Transverse colon (tissue), 4 donors: Measurements from ENCODE around the gene HPCAL1.

Experiments
- CTCF ChIP-seq, 5 experiments: fragments of 200-600 bp in 3 of 5; fragments of 450-650 bp in 2 of 5; sonication (generic) in 3 of 5; IDR thresholded peaks; 1 replicate in 2 of 5; 2 replicates in 3 of 5; pipeline ENCODE4 v1.5.1; 2016 to 2017; ENCODE audit warnings: antibody characterized with exemption in 5 of 5, inconsistent platforms in 3 of 5, mild to moderate bottlenecking in 2 of 5, moderate library complexity in 1 of 5
- POLR2AphosphoS5 ChIP-seq, 3 donors: sonication (generic); formaldehyde crosslinking; IDR thresholded peaks; one replicate each; pipeline ENCODE4 v1.6.1; 2016; ENCODE audit warnings: antibody characterized with exemption in 3 of 3

GRCh38 chr2:10343658-10344057 is 41.0 kb downstream of the HPCAL1 start:
- no peak for TF ChIP-seq CTCF (IDR thresholded peaks at IDR 0.05)
- TF ChIP-seq POLR2AphosphoS5 (IDR thresholded peaks at IDR 0.05) = no peak
